HCT116 (cell line): ENCODE results near the gene VCPKMT.
"Not testable (repeated sequence)": the region's sequence is repeated elsewhere in the genome, so short reads cannot be mapped to it uniquely, and the experiment has no call there.

Experiments
- EZH2 ChIP-seq: fragments of 200-600 bp; sonication (generic); IDR thresholded peaks from 2 replicates; pipeline ENCODE4 v1.6.1; 2017; ENCODE audit warnings: antibody characterized with exemption, mixed run types
- JUND ChIP-seq: IDR thresholded peaks from 2 replicates; pipeline ENCODE4 v1.6.1; 2012
- POLR2A ChIP-seq: IDR thresholded peaks from 2 replicates; pipeline ENCODE4 v1.7.0; 2011; ENCODE audit warnings: borderline replicate concordance; ENCODE audit not compliant: insufficient read depth, insufficient read length; ENCODE audit errors: extremely low read depth
- POLR2AphosphoS5 ChIP-seq: IDR thresholded peaks from 2 replicates; pipeline ENCODE4 v1.6.1; 2011; ENCODE audit warnings: mild to moderate bottlenecking, low read depth, low read length, moderate library complexity
- SP1 ChIP-seq: IDR thresholded peaks from 2 replicates; pipeline ENCODE4 v1.6.1; 2012; ENCODE audit warnings: low read depth
- SRF ChIP-seq: IDR thresholded peaks from 2 replicates; pipeline ENCODE4 v1.6.1; 2012; ENCODE audit warnings: low read depth
- TCF7L2 ChIP-seq: IDR thresholded peaks from 2 replicates; pipeline ENCODE4 v1.7.0; 2011; ENCODE audit warnings: borderline replicate concordance, inconsistent platforms; ENCODE audit not compliant: insufficient read depth, insufficient read length; ENCODE audit errors: extremely low read depth
- YY1 ChIP-seq: IDR thresholded peaks from 2 replicates; pipeline ENCODE4 v1.6.1; 2011; ENCODE audit warnings: low read length, low read depth, moderate library complexity, mild to moderate bottlenecking; ENCODE audit not compliant: insufficient replicate concordance; ENCODE audit errors: extremely low read depth
- ZBTB33 ChIP-seq: IDR thresholded peaks from 2 replicates; pipeline ENCODE4 v1.6.1; 2011; ENCODE audit warnings: mild to moderate bottlenecking, low read length, moderate library complexity; ENCODE audit not compliant: insufficient replicate concordance; ENCODE audit errors: extremely low read depth
- TF ChIP-seq, protein P1 (sequence below), 3 experiments: fragments of 200-600 bp in 1 of 3; sonication (generic) in 1 of 3; IDR thresholded peaks in 2 of 3; conservative IDR thresholded peaks in 1 of 3; 2 replicates each; pipeline ENCODE4 v1.5.1; 2012 to 2017; ENCODE audit warnings: low read depth in 2 of 3, low read length in 2 of 3, antibody characterized with exemption in 1 of 3, borderline replicate concordance in 1 of 3, control low read depth in 1 of 3, mild to moderate bottlenecking in 1 of 3, mixed read lengths in 1 of 3, mixed run types in 1 of 3, moderate library complexity in 1 of 3; ENCODE audit not compliant: insufficient read depth in 1 of 3
- TF ChIP-seq, protein P2 (sequence below): IDR thresholded peaks from 2 replicates; pipeline ENCODE4 v1.6.1; 2012; ENCODE audit warnings: low read depth
- TF ChIP-seq, protein P3 (sequence below): IDR thresholded peaks from 2 replicates; pipeline ENCODE4 v1.6.1; 2012

DNA sequence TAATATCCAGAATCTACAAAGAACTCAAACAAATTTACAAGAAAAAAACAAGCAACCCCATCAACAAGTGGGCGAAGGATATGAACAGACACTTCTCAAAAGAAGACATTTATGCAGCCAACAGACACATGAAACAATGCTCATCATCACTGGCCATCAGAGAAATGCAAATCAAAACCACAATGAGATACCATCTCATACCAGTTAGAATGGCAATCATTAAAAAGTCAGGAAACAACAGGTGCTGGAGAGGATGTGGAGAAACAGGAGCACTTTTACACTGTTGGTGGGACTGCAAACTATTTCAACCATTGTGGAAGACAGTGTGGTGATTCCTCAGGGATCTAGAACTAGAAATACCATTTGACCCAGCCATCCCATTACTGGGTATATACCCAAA, 37.3 kb downstream of the VCPKMT start:
- not testable (repeated sequence) for TF ChIP-seq TCF7L2, SRF, POLR2A, EZH2, YY1, POLR2AphosphoS5, JUND, SP1, ZBTB33
- TF ChIP-seq, protein P1, sequence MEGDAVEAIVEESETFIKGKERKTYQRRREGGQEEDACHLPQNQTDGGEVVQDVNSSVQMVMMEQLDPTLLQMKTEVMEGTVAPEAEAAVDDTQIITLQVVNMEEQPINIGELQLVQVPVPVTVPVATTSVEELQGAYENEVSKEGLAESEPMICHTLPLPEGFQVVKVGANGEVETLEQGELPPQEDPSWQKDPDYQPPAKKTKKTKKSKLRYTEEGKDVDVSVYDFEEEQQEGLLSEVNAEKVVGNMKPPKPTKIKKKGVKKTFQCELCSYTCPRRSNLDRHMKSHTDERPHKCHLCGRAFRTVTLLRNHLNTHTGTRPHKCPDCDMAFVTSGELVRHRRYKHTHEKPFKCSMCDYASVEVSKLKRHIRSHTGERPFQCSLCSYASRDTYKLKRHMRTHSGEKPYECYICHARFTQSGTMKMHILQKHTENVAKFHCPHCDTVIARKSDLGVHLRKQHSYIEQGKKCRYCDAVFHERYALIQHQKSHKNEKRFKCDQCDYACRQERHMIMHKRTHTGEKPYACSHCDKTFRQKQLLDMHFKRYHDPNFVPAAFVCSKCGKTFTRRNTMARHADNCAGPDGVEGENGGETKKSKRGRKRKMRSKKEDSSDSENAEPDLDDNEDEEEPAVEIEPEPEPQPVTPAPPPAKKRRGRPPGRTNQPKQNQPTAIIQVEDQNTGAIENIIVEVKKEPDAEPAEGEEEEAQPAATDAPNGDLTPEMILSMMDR (IDR thresholded peaks at IDR 0.05 in 2 of 3, conservative IDR thresholded peaks at IDR 0.05 in 1 of 3; ENCODE audit: borderline replicate concordance in 1 of 3, insufficient read depth in 1 of 3, low read depth in 2 of 3, low read length in 2 of 3), result not testable (repeated sequence)
- TF ChIP-seq, protein P2, sequence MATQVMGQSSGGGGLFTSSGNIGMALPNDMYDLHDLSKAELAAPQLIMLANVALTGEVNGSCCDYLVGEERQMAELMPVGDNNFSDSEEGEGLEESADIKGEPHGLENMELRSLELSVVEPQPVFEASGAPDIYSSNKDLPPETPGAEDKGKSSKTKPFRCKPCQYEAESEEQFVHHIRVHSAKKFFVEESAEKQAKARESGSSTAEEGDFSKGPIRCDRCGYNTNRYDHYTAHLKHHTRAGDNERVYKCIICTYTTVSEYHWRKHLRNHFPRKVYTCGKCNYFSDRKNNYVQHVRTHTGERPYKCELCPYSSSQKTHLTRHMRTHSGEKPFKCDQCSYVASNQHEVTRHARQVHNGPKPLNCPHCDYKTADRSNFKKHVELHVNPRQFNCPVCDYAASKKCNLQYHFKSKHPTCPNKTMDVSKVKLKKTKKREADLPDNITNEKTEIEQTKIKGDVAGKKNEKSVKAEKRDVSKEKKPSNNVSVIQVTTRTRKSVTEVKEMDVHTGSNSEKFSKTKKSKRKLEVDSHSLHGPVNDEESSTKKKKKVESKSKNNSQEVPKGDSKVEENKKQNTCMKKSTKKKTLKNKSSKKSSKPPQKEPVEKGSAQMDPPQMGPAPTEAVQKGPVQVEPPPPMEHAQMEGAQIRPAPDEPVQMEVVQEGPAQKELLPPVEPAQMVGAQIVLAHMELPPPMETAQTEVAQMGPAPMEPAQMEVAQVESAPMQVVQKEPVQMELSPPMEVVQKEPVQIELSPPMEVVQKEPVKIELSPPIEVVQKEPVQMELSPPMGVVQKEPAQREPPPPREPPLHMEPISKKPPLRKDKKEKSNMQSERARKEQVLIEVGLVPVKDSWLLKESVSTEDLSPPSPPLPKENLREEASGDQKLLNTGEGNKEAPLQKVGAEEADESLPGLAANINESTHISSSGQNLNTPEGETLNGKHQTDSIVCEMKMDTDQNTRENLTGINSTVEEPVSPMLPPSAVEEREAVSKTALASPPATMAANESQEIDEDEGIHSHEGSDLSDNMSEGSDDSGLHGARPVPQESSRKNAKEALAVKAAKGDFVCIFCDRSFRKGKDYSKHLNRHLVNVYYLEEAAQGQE, result not testable (repeated sequence)
- TF ChIP-seq, protein P3, sequence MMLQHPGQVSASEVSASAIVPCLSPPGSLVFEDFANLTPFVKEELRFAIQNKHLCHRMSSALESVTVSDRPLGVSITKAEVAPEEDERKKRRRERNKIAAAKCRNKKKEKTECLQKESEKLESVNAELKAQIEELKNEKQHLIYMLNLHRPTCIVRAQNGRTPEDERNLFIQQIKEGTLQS, result not testable (repeated sequence)
